SK-N-MC (cell line): Measurements from ENCODE around the gene PLA1A.

Experiments
- EZH2 ChIP-seq: fragments of 200-600 bp; sonication (generic); IDR thresholded peaks from one replicate; pipeline ENCODE4 v1.6.1; 2017; ENCODE audit warnings: antibody characterized with exemption
- FOXP2 ChIP-seq: optimal IDR thresholded peaks from 2 replicates; pipeline ENCODE3; 2011; ENCODE audit warnings: mild to moderate bottlenecking, moderate library complexity; ENCODE audit not compliant: insufficient read depth; ENCODE audit errors: extremely low read length, control extremely low read depth
- POLR2AphosphoS5 ChIP-seq: IDR thresholded peaks from 2 replicates; pipeline ENCODE4 v1.6.1; 2012; ENCODE audit warnings: mild to moderate bottlenecking, low read depth, low read length, borderline replicate concordance

DNA sequence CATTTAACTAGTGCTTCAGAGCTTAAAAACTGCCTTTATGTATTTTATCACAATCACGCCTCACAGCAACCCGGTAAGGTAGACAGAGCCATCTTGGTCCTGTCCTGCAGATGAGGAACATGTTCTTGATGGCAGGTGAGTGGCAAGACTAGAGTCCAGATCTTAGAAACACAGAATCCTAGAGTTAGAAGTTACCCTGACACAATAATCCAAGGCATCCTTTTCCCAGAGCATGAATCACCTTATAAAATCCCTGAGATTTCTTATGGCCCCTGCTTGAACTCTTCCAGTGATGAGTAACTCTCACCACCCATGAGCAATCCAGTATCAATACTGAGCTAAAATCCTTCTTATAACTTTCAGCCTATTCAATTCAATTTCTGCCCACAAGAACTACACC lies 45.8 kb downstream of the PLA1A start:
- TF ChIP-seq EZH2: no peak
- no peak for TF ChIP-seq POLR2AphosphoS5
- TF ChIP-seq FOXP2: no peak
